K562 (cell line): ENCODE data around the gene CHPF. TPM values are rescaled to one million over a fixed set of nuclear protein-coding genes. Genes with fewer than 3 reads are reported as not detected.

ENCODE experiments used
- C11orf30 ChIP-seq: fragments of 450-650 bp; IDR thresholded peaks from 2 replicates; pipeline ENCODE4 v1.6.1; 2016; ENCODE audit warnings: low read depth, mild to moderate bottlenecking
- CBX3 ChIP-seq, 2 experiments: IDR thresholded peaks; 1 replicate in 1 of 2; 2 replicates in 1 of 2; pipeline ENCODE4 v1.6.1; 2012; ENCODE audit warnings: inconsistent platforms in 2 of 2, low read length in 2 of 2, borderline replicate concordance in 1 of 2, control low read depth in 1 of 2
- GTF2A2 ChIP-seq: IDR thresholded peaks from 2 replicates; pipeline ENCODE4 v1.6.1; 2016; ENCODE audit warnings: mild to moderate bottlenecking, missing genetic modification characterization, missing compliant biosample characterization
- HDAC3 ChIP-seq: fragments of 450-650 bp; IDR thresholded peaks from 2 replicates; pipeline ENCODE4 v1.6.1; 2018; ENCODE audit warnings: borderline replicate concordance, mild to moderate bottlenecking, moderate library complexity; ENCODE audit not compliant: partially characterized antibody
- IRF2 ChIP-seq: sonication (generic); formaldehyde crosslinking; IDR thresholded peaks from 2 replicates; pipeline ENCODE4 v1.8.1; 2022; ENCODE audit warnings: mild to moderate bottlenecking, missing genetic modification reagents
- JUND ChIP-seq, 2 experiments: IDR thresholded peaks; 2 replicates in 1 of 2; 3 replicates in 1 of 2; pipeline ENCODE4 v1.6.1; 2011; ENCODE audit warnings: borderline replicate concordance in 2 of 2, low read depth in 2 of 2, low read length in 2 of 2, improper control_type of control experiment in 1 of 2, missing biosample characterization in 1 of 2, missing genetic modification characterization in 1 of 2, missing genetic modification reagents in 1 of 2
- NCOA2 ChIP-seq, 2 experiments: fragments of 450-650 bp; IDR thresholded peaks; 2 replicates each; pipeline ENCODE4 v1.6.1; 2018; ENCODE audit warnings: mild to moderate bottlenecking in 2 of 2, moderate library complexity in 1 of 2; ENCODE audit not compliant: partially characterized antibody in 2 of 2
- PTRF ChIP-seq: fragments of 450-650 bp; IDR thresholded peaks from 2 replicates; pipeline ENCODE4 v1.6.1; 2016; ENCODE audit warnings: mild to moderate bottlenecking, missing genetic modification characterization, missing compliant biosample characterization
- SIN3A ChIP-seq, 2 experiments: fragments of 150-350 bp in 1 of 2; IDR thresholded peaks; 2 replicates each; pipeline ENCODE4 v1.6.1; 2011 to 2016; ENCODE audit warnings: borderline replicate concordance in 2 of 2, low read depth in 2 of 2, low read length in 2 of 2, mild to moderate bottlenecking in 2 of 2, moderate library complexity in 2 of 2; ENCODE audit not compliant: control insufficient read depth in 1 of 2
- ZNF3 ChIP-seq: fragments of 250-450 bp; sonication (Bioruptor Pico); IDR thresholded peaks from 2 replicates; pipeline ENCODE4 v1.5.0; 2021; ENCODE audit warnings: mild to moderate bottlenecking, moderate library complexity
- polyA plus RNA-seq, 8 experiments: library from polyadenylated mRNA; depleted of rRNA in 4 of 8; stranded (reverse) in 5 of 8; unstranded in 3 of 8; fragments of >200 nt; fragmentation: Nextera tagmentation in 2 of 8; fragmentation: Illumina TruSeq in 1 of 8; extraction: Ambion mirVana in 2 of 8; extraction: Trizol in 1 of 8; gene quantifications; 2 replicates each; pipeline versions ENCODE4 v1.2.1 to v1.2.3, GENCODE V29; 2011 to 2014; ENCODE audit warnings: inconsistent platforms in 1 of 8, missing spikeins in 1 of 8
- total RNA-seq, 7 experiments: library from RNA; depleted of rRNA in 6 of 7; stranded (reverse); fragments of >200 nt in 6 of 7; fragmentation: Illumina TruSeq in 2 of 7; extraction: Trizol in 2 of 7; gene quantifications; 2 replicates each; pipeline versions ENCODE4 v1.2.1 to v1.2.3, GENCODE V29; 2011 to 2021; ENCODE audit warnings: low replicate concordance in 1 of 7
- TF ChIP-seq, protein P1 (sequence below): fragments of 450-650 bp; IDR thresholded peaks from 2 replicates; pipeline ENCODE4 v1.6.1; 2017; ENCODE audit warnings: antibody characterized with exemption
- TF ChIP-seq, protein P2 (sequence below): IDR thresholded peaks from 3 replicates; pipeline ENCODE4 v1.6.1; 2011; ENCODE audit warnings: borderline replicate concordance, mild to moderate bottlenecking, moderate library complexity; ENCODE audit not compliant: insufficient read length; ENCODE audit errors: extremely low read depth
- TF ChIP-seq, protein P3 (sequence below), 2 experiments: fragments of 450-650 bp in 1 of 2; sonication (generic) in 1 of 2; formaldehyde crosslinking; conservative IDR thresholded peaks; 2 replicates each; pipeline versions ENCODE4 v1.4.0 to v1.8.1; 2020 to 2022; ENCODE audit warnings: mild to moderate bottlenecking in 1 of 2, missing genetic modification reagents in 1 of 2
- TF ChIP-seq, protein P4 (sequence below): fragments of 200-400 bp; formaldehyde crosslinking; IDR thresholded peaks from 2 replicates; pipeline ENCODE4 v1.6.1; 2017; ENCODE audit warnings: mild to moderate bottlenecking, low read depth, low read length, moderate library complexity
- TF ChIP-seq, protein P5 (sequence below): sonication (generic); formaldehyde crosslinking; IDR thresholded peaks from 2 replicates; pipeline ENCODE4 v1.8.1; 2022; ENCODE audit warnings: missing genetic modification reagents

CHPF gene
- total and polyA plus RNA-seq, 9 of the 15 experiments (the other 6 are each of a cell fraction or from before 2014, with no cell fraction given) = 0.15 to 57.2 (median 7.9) TPM

DNA sequence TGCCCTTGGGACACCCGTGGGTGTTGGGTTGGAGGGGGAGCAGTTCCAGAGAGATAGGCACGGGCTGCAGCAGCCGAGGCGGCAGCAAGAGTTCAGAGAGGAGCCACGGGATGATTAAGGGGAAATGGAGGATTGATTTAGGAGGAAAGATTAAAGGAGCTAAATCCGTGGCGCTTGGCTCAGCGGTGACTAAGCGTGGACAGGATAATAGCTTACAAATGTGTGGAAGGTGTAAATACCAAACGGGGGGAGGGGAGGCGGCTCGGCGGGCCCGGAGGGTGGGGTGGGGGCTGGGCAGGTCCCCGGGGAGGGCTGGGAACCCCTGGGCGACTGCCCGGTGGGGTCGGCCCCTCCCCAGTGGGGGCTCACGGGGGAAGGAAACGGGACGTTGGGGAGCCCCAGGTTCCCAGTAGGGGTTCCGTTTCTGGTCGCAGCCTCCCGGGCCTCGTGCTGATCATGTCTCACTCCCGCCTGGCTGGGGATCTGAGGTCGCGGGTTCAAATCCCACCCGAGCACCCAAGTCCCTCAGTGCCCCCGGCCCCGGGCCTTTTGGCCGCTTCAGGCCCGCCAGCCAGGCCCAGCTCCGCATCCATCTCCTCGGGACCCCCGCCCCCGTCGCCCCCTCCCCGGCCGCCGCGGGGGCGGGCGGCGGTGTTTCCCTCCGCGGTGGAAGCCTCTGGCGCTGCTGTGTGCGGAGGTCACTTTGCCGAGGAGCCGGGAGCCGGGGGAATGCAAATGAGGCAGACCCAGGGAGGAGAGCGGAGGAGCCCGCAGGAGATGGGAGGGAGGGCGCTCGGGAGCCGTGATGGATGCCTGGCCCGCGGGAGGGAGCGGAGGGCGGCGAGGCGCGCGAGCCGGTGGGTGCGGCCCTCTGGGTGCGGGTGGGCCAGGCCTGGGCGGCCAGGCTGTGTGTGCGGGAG lies 21.2 kb downstream of the CHPF start (continued):
- TF ChIP-seq JUND (IDR thresholded peaks at IDR 0.05; ENCODE audit: borderline replicate concordance, low read depth, low read length) (peak; percentile 74), JUND (tag; IDR thresholded peaks at IDR 0.05; ENCODE audit: borderline replicate concordance, low read depth, low read length) (no peak; the same call in 2 of the 3 replicates), PTRF (tag) (no peak), HDAC3 (no peak), ZNF3 (no peak), SIN3A (IDR thresholded peaks at IDR 0.05; ENCODE audit: borderline replicate concordance in 2 of 2, control insufficient read depth in 1 of 2, low read depth in 2 of 2, low read length in 2 of 2) (no peak), NCOA2 (IDR thresholded peaks at IDR 0.05; ENCODE audit: partially characterized antibody in 2 of 2) (no peak), C11orf30 (peak; percentile 71), IRF2 (CRISPR knock-in tag) (no peak), CBX3 (IDR thresholded peaks at IDR 0.05; ENCODE audit: borderline replicate concordance in 1 of 2, low read length in 2 of 2) (no peak), GTF2A2 (no peak)
- TF ChIP-seq, protein P1, sequence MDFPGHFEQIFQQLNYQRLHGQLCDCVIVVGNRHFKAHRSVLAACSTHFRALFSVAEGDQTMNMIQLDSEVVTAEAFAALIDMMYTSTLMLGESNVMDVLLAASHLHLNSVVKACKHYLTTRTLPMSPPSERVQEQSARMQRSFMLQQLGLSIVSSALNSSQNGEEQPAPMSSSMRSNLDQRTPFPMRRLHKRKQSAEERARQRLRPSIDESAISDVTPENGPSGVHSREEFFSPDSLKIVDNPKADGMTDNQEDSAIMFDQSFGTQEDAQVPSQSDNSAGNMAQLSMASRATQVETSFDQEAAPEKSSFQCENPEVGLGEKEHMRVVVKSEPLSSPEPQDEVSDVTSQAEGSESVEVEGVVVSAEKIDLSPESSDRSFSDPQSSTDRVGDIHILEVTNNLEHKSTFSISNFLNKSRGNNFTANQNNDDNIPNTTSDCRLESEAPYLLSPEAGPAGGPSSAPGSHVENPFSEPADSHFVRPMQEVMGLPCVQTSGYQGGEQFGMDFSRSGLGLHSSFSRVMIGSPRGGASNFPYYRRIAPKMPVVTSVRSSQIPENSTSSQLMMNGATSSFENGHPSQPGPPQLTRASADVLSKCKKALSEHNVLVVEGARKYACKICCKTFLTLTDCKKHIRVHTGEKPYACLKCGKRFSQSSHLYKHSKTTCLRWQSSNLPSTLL = no peak
- TF ChIP-seq, protein P2, sequence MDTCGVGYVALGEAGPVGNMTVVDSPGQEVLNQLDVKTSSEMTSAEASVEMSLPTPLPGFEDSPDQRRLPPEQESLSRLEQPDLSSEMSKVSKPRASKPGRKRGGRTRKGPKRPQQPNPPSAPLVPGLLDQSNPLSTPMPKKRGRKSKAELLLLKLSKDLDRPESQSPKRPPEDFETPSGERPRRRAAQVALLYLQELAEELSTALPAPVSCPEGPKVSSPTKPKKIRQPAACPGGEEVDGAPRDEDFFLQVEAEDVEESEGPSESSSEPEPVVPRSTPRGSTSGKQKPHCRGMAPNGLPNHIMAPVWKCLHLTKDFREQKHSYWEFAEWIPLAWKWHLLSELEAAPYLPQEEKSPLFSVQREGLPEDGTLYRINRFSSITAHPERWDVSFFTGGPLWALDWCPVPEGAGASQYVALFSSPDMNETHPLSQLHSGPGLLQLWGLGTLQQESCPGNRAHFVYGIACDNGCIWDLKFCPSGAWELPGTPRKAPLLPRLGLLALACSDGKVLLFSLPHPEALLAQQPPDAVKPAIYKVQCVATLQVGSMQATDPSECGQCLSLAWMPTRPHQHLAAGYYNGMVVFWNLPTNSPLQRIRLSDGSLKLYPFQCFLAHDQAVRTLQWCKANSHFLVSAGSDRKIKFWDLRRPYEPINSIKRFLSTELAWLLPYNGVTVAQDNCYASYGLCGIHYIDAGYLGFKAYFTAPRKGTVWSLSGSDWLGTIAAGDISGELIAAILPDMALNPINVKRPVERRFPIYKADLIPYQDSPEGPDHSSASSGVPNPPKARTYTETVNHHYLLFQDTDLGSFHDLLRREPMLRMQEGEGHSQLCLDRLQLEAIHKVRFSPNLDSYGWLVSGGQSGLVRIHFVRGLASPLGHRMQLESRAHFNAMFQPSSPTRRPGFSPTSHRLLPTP = peak; percentile 67
- TF ChIP-seq, protein P3, sequence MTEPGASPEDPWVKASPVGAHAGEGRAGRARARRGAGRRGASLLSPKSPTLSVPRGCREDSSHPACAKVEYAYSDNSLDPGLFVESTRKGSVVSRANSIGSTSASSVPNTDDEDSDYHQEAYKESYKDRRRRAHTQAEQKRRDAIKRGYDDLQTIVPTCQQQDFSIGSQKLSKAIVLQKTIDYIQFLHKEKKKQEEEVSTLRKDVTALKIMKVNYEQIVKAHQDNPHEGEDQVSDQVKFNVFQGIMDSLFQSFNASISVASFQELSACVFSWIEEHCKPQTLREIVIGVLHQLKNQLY (CRISPR knock-in tag; conservative IDR thresholded peaks at IDR 0.05) = no peak
- TF ChIP-seq, protein P4, sequence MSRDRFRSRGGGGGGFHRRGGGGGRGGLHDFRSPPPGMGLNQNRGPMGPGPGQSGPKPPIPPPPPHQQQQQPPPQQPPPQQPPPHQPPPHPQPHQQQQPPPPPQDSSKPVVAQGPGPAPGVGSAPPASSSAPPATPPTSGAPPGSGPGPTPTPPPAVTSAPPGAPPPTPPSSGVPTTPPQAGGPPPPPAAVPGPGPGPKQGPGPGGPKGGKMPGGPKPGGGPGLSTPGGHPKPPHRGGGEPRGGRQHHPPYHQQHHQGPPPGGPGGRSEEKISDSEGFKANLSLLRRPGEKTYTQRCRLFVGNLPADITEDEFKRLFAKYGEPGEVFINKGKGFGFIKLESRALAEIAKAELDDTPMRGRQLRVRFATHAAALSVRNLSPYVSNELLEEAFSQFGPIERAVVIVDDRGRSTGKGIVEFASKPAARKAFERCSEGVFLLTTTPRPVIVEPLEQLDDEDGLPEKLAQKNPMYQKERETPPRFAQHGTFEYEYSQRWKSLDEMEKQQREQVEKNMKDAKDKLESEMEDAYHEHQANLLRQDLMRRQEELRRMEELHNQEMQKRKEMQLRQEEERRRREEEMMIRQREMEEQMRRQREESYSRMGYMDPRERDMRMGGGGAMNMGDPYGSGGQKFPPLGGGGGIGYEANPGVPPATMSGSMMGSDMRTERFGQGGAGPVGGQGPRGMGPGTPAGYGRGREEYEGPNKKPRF = no peak
- TF ChIP-seq, protein P5, sequence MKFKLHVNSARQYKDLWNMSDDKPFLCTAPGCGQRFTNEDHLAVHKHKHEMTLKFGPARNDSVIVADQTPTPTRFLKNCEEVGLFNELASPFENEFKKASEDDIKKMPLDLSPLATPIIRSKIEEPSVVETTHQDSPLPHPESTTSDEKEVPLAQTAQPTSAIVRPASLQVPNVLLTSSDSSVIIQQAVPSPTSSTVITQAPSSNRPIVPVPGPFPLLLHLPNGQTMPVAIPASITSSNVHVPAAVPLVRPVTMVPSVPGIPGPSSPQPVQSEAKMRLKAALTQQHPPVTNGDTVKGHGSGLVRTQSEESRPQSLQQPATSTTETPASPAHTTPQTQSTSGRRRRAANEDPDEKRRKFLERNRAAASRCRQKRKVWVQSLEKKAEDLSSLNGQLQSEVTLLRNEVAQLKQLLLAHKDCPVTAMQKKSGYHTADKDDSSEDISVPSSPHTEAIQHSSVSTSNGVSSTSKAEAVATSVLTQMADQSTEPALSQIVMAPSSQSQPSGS = no peak
